Caco-2 (cell line): ENCODE data around the gene OTOP2. TPM values are rescaled to one million over a fixed set of nuclear protein-coding genes. Genes with fewer than 3 reads are reported as not detected.
A peak's percentile ranks its signal among the peaks of the same experiment; 100 is the strongest.
"Not testable (repeated sequence)": the region's sequence is repeated elsewhere in the genome, so short reads cannot be mapped to it uniquely, and the experiment has no call there.

Experiments used
- BruUV-seq: library from RNA; stranded (reverse); fragments of 400-500 nt; replicated peaks from 2 replicates; lab custom pipeline; 2021; lab: Mats Ljungman, UMichigan
- CTCF ChIA-PET: fragments of 300-600 bp; sonication (Branson Sonifier 250); formaldehyde crosslinking; loops from one replicate; lab custom pipeline; 2022; ENCODE audit warnings: antibody characterized with exemption; lab: Charles Lee
- POLR2A ChIA-PET: fragments of 300-600 bp; sonication (Branson Sonifier 250); formaldehyde crosslinking; loops from one replicate; lab custom pipeline; 2022; ENCODE audit warnings: antibody characterized with exemption; lab: Charles Lee
- DNase-seq, 2 experiments: peaks; one replicate each; pipeline versions ENCODE4 v3.0.0 to v3.0.0-alpha.2; 2020 to 2022
- H3K27me3 ChIP-seq: replicated peaks from 2 replicates; pipeline ENCODE4 v1.6.0; 2011; ENCODE audit warnings: low read length; ENCODE audit not compliant: control insufficient read depth, insufficient read depth
- H3K36me3 ChIP-seq: 2 replicates; pipeline ENCODE4 v1.5.1; 2011; ENCODE audit warnings: low read length; ENCODE audit not compliant: control insufficient read depth, insufficient read depth
- H3K4me1 ChIP-seq: fragments of 250-450 bp; sonication (Bioruptor Pico); 2 replicates; pipeline ENCODE4 v1.5.1; 2020; ENCODE audit warnings: mild to moderate bottlenecking
- H3K4me3 ChIP-seq: 2 replicates; pipeline ENCODE4 v1.5.1; 2011; ENCODE audit warnings: low read depth, mild to moderate bottlenecking, control low read depth, low read length
- H3K9me3 ChIP-seq: fragments of 250-450 bp; sonication (Bioruptor Pico); 2 replicates; pipeline ENCODE4 v1.5.1; 2020; ENCODE audit warnings: mild to moderate bottlenecking, moderate library complexity
- H3K27ac Mint-ChIP-seq: one replicate; pipeline ENCODE4 v1.8.0; 2022; ENCODE audit warnings: mixed read lengths; ENCODE audit not compliant: unreplicated experiment
- H3K27me3 Mint-ChIP-seq: one replicate; pipeline ENCODE4 v1.8.0; 2022; ENCODE audit warnings: mixed read lengths; ENCODE audit not compliant: insufficient read depth, unreplicated experiment
- H3K36me3 Mint-ChIP-seq: one replicate; pipeline ENCODE4 v1.8.0; 2022; ENCODE audit warnings: mild to moderate bottlenecking, mixed read lengths; ENCODE audit not compliant: insufficient read depth, unreplicated experiment
- H3K4me1 Mint-ChIP-seq: one replicate; pipeline ENCODE4 v1.8.0; 2022; ENCODE audit warnings: low read depth, mixed read lengths; ENCODE audit not compliant: unreplicated experiment
- H3K4me3 Mint-ChIP-seq: one replicate; pipeline ENCODE4 v1.8.0; 2022; ENCODE audit warnings: mild to moderate bottlenecking, moderate library complexity, mixed read lengths; ENCODE audit not compliant: unreplicated experiment
- H3K9me3 Mint-ChIP-seq: one replicate; pipeline ENCODE4 v1.8.0; 2022; ENCODE audit warnings: mixed read lengths; ENCODE audit not compliant: unreplicated experiment
- intact Hi-C: fragments of 100-400 bp; cut with micrococcal nuclease; formaldehyde crosslinking; loops from one replicate; pipeline ENCODE4 v1.10.0; 2022; ENCODE audit not compliant: unreplicated experiment
- total RNA-seq: library from RNA; stranded (reverse); gene quantifications from 2 replicates; pipeline ENCODE4 v1.2.3, GENCODE V29; 2022
- TF ChIP-seq, protein P1 (sequence below), 2 experiments: fragments of 200-600 bp in 1 of 2; IDR thresholded peaks; 1 replicate in 1 of 2; 2 replicates in 1 of 2; pipeline versions ENCODE4 v1.5.1 to v1.8.0; 2011 to 2022; ENCODE audit warnings: antibody characterized with exemption in 1 of 2, control low read depth in 1 of 2, inconsistent platforms in 1 of 2, low read depth in 1 of 2, low read length in 1 of 2, mild to moderate bottlenecking in 1 of 2, moderate library complexity in 1 of 2; ENCODE audit not compliant: insufficient read depth in 1 of 2, severe bottlenecking in 1 of 2, unreplicated experiment in 1 of 2

OTOP2 gene
- total RNA-seq, 1 experiment from 2014 or later = not detected

DNA sequence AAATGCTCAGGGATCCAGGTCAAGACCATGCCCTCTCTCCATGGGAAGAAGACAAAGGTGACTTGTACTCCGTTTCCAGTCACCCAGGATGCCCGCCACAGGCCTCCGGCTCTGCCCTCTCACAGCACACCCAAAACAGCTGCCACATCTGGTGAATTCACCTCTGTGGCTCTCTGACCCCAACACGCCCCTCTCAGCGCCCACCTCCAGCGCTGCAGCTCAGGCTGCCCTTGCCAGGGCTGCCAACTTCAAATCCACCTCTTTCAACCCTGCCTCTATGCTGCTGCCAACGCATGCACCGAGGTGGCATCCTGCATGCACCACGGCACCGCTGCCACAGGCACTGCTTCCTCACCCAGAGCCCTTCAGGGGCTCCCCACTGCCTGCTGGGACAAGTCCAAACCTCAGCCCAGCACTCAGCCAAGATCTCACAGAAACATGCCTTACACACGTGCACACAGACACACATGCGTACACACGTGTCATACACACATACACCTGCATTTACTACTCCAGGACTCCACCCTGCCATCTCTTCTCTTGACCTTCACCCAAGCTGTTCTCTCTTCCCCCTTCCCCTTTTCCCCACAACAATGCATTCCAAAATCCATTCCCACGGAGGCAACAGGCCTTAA, 41.0 kb downstream of the OTOP2 start:
- TF ChIP-seq, protein P1, sequence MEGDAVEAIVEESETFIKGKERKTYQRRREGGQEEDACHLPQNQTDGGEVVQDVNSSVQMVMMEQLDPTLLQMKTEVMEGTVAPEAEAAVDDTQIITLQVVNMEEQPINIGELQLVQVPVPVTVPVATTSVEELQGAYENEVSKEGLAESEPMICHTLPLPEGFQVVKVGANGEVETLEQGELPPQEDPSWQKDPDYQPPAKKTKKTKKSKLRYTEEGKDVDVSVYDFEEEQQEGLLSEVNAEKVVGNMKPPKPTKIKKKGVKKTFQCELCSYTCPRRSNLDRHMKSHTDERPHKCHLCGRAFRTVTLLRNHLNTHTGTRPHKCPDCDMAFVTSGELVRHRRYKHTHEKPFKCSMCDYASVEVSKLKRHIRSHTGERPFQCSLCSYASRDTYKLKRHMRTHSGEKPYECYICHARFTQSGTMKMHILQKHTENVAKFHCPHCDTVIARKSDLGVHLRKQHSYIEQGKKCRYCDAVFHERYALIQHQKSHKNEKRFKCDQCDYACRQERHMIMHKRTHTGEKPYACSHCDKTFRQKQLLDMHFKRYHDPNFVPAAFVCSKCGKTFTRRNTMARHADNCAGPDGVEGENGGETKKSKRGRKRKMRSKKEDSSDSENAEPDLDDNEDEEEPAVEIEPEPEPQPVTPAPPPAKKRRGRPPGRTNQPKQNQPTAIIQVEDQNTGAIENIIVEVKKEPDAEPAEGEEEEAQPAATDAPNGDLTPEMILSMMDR (IDR thresholded peaks at IDR 0.05; ENCODE audit: insufficient read depth in 1 of 2, low read depth in 1 of 2, low read length in 1 of 2, severe bottlenecking in 1 of 2, unreplicated experiment in 1 of 2) = no peak
- H3K4me3 ChIP-seq = no peak overlapping the region
- H3K36me3 Mint-ChIP-seq = peaks cover 17% of the 10 kb centered on the region
- peaks cover 23% of the 10 kb centered on the region for H3K4me1 ChIP-seq
- ChIA-PET POLR2A (no interaction called here), CTCF (no interaction called here)
- H3K27me3 ChIP-seq = no peaks in the 10 kb centered on the region
- no peak for DNase-seq
- H3K4me1 Mint-ChIP-seq = peaks cover 29% of the 10 kb centered on the region
- intact Hi-C loops = no loop called here
- no peaks in the 10 kb centered on the region for H3K36me3 ChIP-seq
- no peaks in the 10 kb centered on the region for H3K9me3 Mint-ChIP-seq
- no peaks in the 10 kb centered on the region for H3K27me3 Mint-ChIP-seq
- no TSS peak for BruUV-seq
- H3K9me3 ChIP-seq = no peaks in the 10 kb centered on the region
- H3K4me3 Mint-ChIP-seq = no peak overlapping the region
- H3K27ac Mint-ChIP-seq = no peak overlapping the region

DNA sequence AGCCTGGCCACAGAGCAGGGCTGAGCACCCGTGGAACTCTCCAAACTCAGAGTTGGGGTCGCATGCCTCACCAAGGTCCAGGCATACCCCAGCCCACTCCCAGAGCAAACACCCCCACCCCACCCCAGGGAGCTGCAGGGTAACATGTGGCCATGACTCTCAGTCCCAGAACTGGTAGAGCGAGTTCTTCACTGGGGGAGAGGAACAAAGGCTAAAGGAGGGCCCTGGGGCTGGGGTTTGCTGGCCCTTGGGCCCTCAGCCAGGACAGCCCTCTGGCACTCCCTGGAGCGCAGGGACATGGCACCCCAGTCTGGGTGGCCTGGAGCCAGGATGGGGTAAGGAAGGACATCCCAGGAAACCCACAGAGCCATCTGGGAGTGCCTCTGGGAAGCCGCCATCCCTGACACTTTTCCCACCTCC, 44.3 kb downstream of the OTOP2 start:
- H3K27me3 ChIP-seq = no peaks in the 10 kb centered on the region
- Mint-ChIP-seq H3K27ac (peak overlapping the region; percentile 83), H3K4me1 (peaks cover 28% of the 10 kb centered on the region), H3K4me3 (peak overlapping the region; percentile 27), H3K27me3 (no peaks in the 10 kb centered on the region), H3K36me3 (peaks cover 6% of the 10 kb centered on the region), H3K9me3 (no peaks in the 10 kb centered on the region)
- BruUV-seq = no TSS peak
- intact Hi-C loops = no loop called here
- H3K36me3 ChIP-seq = no peaks in the 10 kb centered on the region
- H3K9me3 ChIP-seq = no peaks in the 10 kb centered on the region
- H3K4me1 ChIP-seq = peaks cover 36% of the 10 kb centered on the region
- POLR2A ChIA-PET = interaction anchor here (1.0 kb wide), 1 partner anchor 19 kb away, joined by 4 read pairs; the partner anchor contains the start of gene CDR2L
- peak; percentile 73 to 78 for DNase-seq
- TF ChIP-seq, protein P1 (IDR thresholded peaks at IDR 0.05; ENCODE audit: insufficient read depth in 1 of 2, low read depth in 1 of 2, low read length in 1 of 2, severe bottlenecking in 1 of 2, unreplicated experiment in 1 of 2) = no peak
- no peak overlapping the region for H3K4me3 ChIP-seq
- CTCF ChIA-PET = interaction anchor here (0.6 to 1.5 kb wide), 4 partner anchors 19 to 91 kb away, joined by 3 to 12 read pairs (median 4); partner anchors contain the start of genes CDR2L and MRPL58

DNA sequence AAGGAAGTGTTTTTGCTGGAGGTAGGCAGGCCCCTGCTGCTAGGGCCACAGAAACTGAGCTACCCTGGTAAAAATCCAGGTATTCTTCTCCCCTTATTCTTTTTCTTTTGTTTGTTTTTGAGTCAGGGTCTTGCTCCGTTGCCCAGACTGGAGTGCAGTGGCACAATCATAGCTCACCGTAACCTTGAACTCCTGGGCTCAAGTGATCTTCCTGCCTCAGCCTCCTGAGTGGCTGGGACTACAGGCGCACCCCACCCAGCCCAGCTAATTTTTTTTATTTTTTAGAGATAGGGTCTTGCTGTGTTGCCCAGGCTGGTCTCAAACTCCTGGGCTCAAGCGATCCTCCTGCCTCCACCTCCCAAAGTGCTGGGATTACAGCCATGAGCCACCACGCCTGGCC, 45.4 kb downstream of the OTOP2 start:
- peaks cover 36% of the 10 kb centered on the region for H3K4me1 ChIP-seq
- H3K27me3 Mint-ChIP-seq, H3K9me3 ChIP-seq, H3K4me3 Mint-ChIP-seq, H3K36me3 Mint-ChIP-seq, DNase-seq, intact Hi-C loops, H3K27me3 ChIP-seq, H3K9me3 Mint-ChIP-seq, H3K4me3 ChIP-seq, H3K36me3 ChIP-seq, BruUV-seq: not testable (repeated sequence)
- peak overlapping the region; percentile 83 for H3K27ac Mint-ChIP-seq
- POLR2A ChIA-PET = interaction anchor here (0.7 kb wide), 1 partner anchor 214 kb away, joined by 12 read pairs; no protein-coding TSS in a partner anchor
- CTCF ChIA-PET = interaction anchor here (0.7 kb wide), 1 partner anchor 59 kb away, joined by 5 read pairs; no protein-coding TSS in a partner anchor
- H3K4me1 Mint-ChIP-seq = peaks cover 28% of the 10 kb centered on the region
